Caki2 (cell line): ENCODE measurements around the gene ANKRD60. TPM values are rescaled to one million over a fixed set of nuclear protein-coding genes. Genes with fewer than 3 reads are reported as not detected.

Experiments
- DNase-seq: peaks from one replicate; pipeline ENCODE4 v3.0.0-alpha.2; 2015; ENCODE audit warnings: low read depth
- in situ Hi-C: cut with HindIII; loops from 2 replicates; pipeline ENCODE4 v1.10.0; 2016; ENCODE audit warnings: low sequenced_read_pairs, low pct_unique_long_range_greater_than_20kb, mixed read lengths
- total RNA-seq: library from RNA; depleted of rRNA; stranded (reverse); fragments of >200 nt; shearing (Covaris generic); gene quantifications from 2 replicates; pipeline ENCODE4 v1.2.3, GENCODE V29; 2014; ENCODE audit warnings: low replicate concordance; rRNA removed

ANKRD60 gene
- total RNA-seq, 1 experiment from 2014 or later = not detected

DNA sequence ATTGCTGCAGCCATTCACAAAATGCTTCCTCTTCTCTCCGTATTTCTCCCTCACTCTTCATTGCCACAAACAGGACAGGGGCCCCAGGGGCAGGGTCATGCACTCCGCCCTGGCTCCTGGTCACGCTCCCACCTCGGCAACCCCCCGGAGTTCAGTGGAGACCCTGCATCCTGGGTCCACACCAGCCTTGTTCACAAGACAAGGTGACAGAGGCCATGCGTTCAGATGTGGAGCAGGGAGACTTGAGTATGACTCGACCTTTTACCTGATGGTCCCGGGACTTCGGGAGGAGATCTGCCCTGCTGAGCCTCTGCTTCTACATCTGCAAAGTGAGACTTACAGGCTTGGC is 49.4 kb downstream of the ANKRD60 start:
- in situ Hi-C loops = loop anchor here (25.0 kb wide), 1 partner anchor 542 kb away; no protein-coding TSS in a partner anchor
- DNase-seq = no peak

DNA sequence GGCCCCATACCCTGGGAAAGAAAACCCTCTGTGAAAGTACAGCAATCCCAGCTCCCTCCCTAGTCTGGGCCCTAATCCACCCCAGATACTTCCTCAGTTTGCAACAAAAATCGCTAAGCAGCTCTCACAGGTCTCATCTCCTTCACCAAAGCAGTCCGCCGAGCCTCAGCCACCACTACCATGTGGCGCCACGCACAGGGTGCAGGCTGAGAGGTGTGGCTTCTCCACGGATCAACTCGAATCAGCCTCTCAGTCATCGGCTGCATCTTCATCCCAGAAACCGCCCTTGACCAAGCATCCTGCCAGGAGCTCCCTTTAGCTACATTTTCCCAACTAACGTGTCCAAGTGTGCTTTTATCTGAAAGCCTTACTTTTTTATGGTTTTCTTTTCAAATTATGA is 50.7 kb downstream of the ANKRD60 start:
- in situ Hi-C loops = loop anchor here (25.0 kb wide), 1 partner anchor 540 kb away; no protein-coding TSS in a partner anchor
- DNase-seq = no peak

DNA sequence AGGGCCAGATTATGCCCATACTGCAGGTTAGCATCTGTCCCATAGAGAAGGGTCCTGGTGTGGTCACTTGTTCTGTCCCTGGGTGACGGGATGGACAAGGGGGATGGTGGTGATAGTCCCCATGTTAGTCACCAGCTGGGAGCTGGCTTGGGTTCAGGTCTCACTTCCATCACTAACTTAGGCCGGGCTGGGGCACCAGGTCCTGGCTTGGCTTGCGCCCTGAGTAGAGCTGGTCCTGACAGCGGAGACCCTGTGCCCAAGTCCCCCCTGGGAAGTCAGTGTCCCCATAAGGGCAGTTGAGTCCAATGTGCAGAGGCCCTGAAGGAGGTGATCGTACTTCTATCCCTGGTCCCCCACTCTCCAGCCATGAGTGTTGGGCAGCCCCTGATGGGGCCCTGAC is 52.6 kb downstream of the ANKRD60 start:
- no peak for DNase-seq
- in situ Hi-C loops = loop anchor here (25.0 kb wide), 1 partner anchor 539 kb away; no protein-coding TSS in a partner anchor

DNA sequence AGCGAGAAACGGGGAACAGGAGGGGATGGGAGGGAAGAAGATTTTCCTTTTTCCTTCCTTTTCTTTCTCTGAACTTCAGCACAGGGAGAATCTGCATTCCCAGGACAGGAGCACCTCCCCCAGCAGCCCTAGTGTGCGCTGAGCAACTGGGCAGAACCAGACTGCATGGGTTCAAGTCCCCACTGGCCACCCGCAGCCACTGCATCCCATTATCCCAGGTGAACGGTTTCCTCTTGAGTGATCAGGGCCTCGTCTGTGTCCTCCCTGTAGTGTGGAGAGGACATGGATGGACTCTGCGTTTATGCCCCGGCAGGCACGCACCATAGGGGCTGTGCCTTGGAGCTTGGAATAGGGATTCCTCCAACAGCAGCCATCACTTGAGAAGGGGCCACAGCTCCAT is 53.0 kb downstream of the ANKRD60 start:
- in situ Hi-C loops = loop anchor here (25.0 kb wide), 1 partner anchor 538 kb away; no protein-coding TSS in a partner anchor
- no peak for DNase-seq

DNA sequence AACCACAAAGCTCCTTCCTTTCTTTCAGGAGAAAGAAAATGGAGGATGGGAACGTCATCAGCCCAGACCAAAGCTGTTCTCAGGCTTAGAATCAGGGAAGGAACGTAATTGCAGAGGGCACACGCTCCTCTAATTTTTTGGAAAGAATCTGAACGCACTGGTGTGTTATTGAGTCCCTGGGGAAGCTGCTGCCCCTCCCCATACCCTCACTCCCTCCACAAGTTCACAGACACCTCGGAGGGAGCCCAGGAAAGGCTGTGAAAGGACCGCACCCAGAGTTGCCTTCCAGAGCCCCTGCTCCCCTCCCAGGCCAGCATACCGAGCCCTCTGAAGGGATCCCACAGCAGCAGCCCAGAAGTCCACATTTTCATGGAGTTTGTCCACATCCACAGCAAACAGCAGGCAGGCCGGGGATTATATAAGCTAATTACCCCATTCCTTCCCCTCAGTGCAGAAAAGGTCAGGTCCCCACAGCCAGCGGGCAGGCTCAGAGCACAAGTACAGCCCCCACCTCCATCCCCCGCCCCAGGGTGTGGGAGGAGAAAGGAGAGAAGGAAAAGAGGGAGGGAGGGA is 53.7 kb downstream of the ANKRD60 start:
- no peak for DNase-seq
- in situ Hi-C loops = loop anchor here (25.0 kb wide), 1 partner anchor 537 kb away; no protein-coding TSS in a partner anchor

DNA sequence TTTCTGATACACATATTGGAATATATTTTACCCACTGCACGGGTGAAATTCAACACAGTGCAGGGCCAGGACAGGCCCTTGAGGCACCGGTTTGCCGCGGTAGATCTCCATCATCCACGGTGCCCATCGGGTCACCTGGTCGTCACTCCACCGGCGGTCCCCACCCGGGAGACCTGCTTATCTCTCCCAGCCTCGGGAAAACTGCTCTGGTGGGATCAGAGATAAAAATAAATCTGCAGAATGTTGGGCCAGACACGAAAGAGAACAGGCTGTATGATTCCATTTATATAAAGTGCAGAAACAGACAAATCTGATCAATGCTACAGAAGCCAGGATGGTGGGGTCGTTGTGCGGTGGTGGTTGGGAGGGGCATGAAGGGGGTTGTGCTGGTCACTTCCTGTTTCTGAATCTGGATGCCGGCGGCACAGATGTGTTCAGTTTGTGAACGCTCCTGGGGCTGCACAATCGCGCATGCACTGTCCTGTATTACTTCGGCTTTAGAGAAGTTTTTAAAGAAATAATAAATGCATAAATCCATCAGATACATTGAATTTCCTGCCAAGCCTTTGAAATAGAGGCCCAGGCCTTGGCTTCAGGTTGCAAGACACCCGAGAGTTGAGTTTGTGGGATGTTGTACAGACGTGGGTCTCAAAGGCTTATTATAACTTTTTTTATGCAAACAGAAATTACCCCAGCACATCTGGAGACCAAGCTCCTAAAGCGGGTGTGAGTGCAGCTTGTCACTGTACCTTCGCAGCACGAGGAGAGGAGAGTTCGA is 54.3 kb downstream of the ANKRD60 start:
- in situ Hi-C loops = no loop called here
- DNase-seq = no peak

DNA sequence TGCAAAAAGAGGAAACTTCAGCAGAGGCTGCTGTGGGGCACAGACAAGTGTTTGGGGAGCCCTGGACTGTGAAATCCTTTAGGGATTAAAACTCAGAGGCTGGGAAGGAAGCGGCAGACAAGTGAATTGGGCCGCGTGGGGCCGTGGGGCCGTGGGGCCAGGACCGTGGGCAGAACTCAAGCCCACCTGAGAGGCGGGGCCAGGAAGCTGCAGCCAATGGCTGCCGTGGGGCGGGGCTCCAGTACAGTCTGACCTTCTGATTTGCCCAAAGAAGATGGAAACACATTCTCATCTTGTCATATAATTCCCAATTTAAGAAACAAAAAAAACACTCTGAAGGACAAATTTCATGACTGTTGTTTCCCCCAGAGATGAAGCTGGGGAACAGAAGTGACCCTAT is 55.4 kb downstream of the ANKRD60 start:
- no peak for DNase-seq
- in situ Hi-C loops = no loop called here

DNA sequence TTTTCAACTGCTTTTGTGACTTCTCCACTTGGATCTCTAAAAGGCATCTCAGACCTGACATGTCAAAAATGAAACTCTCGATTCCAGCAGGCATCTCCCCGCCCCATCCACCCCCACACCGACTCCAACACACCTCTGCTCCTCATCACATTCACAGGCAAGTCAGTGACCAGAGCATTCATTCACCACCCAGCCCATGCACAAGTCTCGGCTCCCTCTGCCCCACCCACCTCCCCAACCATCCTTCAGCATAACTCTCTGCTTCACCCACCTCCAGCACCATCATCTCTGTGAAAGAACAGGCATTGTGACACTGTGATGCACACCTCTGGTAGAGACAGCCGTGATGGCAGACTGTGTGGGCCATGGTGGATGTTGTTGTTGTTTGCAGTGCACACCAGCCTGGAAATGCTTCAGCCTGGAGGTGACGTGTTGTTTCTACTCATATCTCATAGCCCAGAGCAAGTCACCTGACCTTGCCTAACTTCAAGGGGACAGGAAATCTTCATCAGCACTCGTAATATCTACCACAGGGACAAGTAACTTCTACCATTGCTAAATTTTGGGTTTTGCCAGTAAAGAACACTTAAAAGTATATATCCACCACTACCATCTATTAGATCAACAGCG is 56.5 kb downstream of the ANKRD60 start:
- in situ Hi-C loops = no loop called here
- DNase-seq = no peak

DNA sequence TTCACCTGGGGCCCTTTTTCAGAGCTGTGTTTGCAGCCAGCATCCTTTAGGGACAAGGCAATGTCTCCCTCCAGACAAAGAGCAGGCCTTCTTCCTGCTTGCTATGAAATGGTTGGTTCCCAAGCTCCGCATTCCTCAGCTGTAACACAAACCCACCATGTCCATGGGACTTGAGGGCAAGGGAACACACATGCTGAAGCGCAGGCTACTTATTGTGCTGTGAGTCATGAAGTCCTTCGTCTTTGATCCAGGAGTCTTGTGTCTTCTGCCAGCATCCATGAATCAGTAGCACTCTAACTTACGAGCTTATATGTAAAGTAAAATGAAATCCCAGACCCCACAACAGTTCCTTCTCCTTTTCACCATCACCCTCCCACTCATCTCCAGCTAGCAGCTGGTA is 59.0 kb downstream of the ANKRD60 start:
- no peak for DNase-seq
- in situ Hi-C loops = no loop called here

DNA sequence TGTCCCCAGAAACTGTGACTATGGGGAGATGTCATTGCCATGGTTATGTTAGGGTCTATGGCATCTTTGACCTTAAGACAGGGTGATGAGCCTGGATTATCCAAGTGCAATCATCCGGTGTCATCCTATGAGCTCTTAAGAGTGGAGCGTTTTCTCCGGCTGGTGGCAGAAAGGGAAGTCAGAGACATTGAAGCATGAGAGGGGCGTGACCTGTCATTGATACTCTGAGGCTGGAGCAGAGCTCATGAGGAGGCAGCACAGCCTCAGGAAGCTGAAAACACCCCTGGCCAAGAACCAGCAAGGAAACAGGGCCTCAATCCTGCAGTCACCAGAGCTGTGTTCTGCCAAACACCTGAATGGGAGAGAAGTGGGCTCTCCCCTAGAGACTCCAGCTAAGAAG is 59.6 kb downstream of the ANKRD60 start:
- DNase-seq = no peak
- in situ Hi-C loops = no loop called here

DNA sequence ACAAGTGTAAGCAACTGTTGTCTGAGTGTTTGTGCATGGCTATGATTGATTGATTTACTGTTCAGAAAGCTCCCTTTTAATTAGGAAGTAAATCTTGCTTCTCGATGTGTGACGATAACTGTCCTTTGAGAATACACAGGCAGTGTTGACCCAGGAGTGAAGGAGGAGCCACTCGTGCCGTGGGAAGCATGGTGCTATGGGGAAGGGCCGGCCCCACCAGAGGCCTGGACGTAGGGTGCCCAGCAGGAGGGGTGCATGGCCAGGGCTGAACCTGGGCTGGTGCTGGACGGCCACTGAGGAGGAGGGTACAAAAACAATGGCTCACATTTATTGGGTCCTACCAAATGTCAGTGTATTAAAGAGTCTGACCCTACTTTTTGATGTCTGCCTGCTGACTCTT is 60.7 kb downstream of the ANKRD60 start:
- no peak for DNase-seq
- in situ Hi-C loops = no loop called here

Other genes with a start within 250 kb of the ANKRD60 start
- gene RAB22A, start 81.1 kb upstream of the ANKRD60 start, total RNA-seq = 9.4 and 11.7 TPM in 2 replicates
- 29.0 and 29.1 TPM in 2 replicates for gene VAPB, start 160.6 kb upstream of the ANKRD60 start, total RNA-seq